GM19328 (cell line): ENCODE measurements around the gene CD79B.
"Not testable (repeated sequence)": the region's sequence is repeated elsewhere in the genome, so short reads cannot be mapped to it uniquely, and the experiment has no call there.

Source experiments
- ATAC-seq: cut with Tn5 transposase; IDR thresholded peaks from one replicate; pipeline ENCODE4 v1.9.1; 2021; ENCODE audit warnings: mild to moderate bottlenecking, moderate library complexity; ENCODE audit not compliant: unreplicated experiment

CD79B gene

DNA sequence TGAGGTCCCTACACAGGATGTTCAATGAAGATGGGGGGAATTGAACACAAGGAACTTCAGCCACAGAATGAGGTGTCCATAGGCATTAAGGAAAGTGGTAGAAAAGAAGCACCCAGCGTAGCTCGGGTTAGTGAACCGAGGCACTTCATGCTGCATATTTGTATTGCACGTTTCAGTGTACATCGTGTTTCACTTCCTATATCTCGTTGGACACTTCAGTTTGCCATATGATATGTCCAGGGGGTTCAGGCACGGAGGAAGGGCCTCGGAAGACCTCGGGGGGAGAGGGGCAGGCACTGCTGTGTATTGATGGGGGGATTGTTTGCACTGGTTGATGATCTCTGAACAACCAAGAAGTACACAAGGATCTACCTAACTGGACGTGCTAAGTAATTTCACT lies 16.4 kb downstream of the CD79B start:
- not testable (repeated sequence) for ATAC-seq

DNA sequence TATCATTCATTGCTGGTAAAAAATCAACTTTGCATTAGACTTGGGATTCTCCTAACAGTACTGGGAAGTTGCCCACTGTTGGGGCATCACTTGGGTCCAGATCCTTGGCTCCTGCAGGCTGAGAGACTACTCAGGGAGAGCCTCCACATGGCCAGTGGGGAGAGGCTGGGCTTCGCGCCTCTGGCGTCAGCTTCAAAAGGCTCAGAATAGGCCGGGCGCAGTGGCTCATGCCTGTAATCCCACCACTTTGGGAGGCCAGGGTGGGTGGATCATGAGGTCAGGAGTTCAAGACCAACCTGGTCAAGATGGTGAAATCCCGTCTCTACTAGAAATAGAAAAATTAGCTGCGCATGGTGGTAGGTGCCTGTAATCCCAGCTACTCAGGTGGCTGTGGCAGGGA lies 17.7 kb downstream of the CD79B start:
- ATAC-seq, result no peak

DNA sequence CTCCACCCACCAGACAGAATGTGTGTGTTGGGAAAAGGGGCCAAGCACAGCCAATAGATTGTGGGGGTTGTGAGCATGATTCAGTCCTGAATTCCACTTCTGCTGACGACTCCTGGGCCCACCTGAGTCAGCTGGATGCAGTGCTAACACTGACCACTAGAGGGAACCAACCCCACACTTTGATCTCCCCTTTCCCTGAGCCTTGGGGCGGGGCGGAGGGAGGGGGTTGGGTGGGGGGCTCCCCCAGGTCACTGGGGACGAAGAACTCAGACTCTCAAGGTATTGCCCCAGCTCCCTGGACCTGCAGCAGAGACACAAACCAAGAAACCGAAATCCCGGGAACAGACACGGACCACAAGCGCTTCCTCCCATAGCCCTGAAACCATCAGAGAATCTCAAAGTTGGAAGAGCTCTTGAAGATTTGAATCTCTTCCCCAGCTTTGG lies 20.5 kb downstream of the CD79B start:
- ATAC-seq, result no peak

DNA sequence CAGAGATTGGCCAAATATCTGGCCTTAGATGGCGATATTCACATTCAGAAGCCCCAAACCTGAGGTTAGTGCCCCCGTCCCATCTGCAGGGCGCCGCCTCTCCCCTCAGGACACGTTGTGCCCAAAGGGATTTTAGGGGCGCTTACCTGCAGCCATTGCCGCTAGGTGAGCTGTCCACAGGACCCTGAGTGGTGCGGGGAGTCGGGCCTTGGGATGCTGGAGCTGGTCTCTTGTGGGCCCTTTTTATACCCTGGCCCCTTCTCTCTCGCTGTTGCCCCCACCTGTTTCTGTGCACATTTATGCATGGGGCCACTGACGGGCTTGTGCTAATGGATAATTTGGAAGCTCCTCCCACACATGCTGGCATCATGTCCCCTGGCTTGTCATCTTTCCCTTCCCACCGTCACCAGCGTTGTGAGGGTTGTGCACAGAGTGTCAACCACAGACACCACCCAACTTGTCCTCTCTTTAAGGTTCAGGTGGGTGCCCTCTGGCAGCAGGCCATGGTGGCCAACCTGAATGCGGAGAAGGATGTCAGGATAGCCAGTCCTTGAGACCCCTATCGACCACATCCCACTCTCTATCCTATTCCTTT lies 21.0 kb downstream of the CD79B start, which contains the start of gene CSHL1:
Gene CSHL1, minus strand, starts transcription at position 218 of the 595 bp plus-strand sequence. Its CDS starts 62 bp downstream, at position 156.
- no peak for ATAC-seq

DNA sequence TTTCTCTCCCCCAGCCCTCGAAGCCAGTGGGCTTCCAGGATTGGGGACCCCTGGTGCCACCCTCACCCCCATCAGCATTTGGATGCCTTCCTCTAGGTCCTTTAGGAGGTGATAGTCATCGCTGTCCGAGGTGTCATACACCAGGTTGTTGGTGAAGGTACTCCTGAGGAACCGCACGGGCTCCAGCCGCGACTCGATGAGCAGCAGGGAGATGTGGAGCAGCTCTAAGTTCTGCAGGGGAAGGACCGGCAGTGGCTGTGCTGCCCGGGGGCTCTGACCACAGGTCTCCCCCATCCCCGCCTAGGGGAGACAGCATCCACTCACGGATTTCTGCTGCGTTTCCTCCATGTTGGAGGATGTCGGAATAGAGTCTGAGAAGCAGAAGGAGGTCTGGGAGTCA lies 22.0 kb downstream of the CD79B start:
- ATAC-seq, result no peak

DNA sequence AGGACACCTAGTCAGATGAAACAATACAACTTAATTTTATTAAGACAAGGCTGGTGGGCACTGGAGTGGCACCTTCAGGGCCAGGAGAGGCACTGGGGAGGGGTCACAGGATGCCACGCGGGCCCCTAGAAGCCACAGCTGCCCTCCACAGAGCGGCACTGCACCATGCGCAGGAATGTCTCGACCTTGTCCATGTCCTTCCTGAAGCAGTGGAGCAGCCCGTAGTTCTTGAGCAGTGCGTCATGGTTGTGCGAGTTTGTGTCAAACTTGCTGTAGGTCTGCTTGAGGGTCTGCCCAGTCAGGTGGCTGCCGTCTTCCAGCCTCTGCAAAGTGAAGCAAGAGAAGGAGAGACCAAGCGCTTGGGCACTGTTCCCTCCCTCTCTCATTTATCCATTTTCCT lies 22.5 kb downstream of the CD79B start:
- not testable (repeated sequence) for ATAC-seq

DNA sequence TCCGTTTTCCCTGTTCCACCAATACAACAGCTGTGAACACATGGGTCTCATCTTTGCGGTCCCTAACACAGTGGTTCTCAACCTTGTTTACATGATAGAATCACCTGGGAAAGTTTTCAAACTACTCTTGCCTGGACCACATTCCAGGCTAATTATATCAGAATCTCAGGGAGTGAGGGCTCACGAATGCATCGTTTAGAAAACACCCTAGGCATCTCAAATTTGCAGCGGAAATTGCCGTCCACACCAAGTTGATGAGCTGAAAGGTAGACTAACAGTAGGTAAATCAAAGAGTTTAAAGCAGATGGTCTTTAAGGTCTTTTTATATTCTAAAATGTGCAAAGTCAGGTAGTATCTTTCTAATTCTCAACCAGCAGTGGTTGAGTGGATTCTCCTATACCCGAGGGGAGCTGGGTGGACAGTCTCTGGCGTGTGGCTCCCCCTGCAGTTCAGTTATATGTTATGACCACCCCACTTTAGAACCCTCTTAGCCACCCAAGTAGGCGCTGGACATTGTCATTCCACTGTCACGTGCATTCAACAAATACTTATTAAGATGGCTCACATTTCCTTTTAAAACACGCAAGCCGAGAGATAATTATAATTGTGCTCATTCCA lies 24.9 kb downstream of the CD79B start:
- not testable (repeated sequence) for ATAC-seq

DNA sequence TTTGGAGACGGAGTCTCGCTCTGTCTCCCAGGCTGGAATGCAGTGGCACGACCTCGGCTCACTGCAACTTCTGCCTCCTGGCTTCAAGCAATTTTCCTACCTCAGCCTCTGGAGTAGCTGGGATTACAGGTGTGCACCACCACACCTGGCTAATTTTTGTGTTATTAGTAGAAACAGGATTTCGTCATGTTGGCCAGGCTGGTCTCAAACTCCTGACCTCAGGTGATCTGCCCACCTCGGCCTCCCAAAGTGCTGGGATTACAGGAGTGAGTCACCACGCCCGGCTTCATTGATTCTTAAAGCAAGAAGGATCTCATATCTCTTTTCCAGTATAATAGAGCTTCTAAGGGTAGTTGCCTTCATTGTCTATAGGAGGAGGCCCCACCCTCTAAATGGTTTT lies 27.3 kb downstream of the CD79B start:
- not testable (repeated sequence) for ATAC-seq

DNA sequence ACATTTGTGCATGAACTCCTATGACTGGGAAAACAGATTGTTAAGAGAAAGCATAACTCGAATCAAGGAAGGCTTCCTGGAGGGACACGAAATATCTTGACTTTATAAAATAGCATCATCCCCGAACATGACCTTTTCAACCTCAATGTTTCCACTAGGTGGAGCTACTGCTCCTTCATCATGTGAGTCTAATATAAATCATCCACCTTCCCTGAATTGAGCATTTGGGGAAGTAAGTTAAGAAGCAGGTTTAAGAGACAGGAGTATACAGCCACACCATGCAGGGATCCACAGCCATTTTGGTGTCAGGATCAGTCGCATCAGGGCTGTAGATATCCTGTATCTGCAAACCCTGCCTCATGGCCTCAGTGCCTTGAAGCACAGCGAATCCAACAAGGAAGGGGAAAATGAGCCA lies 28.3 kb downstream of the CD79B start:
- ATAC-seq, result not testable (repeated sequence)

DNA sequence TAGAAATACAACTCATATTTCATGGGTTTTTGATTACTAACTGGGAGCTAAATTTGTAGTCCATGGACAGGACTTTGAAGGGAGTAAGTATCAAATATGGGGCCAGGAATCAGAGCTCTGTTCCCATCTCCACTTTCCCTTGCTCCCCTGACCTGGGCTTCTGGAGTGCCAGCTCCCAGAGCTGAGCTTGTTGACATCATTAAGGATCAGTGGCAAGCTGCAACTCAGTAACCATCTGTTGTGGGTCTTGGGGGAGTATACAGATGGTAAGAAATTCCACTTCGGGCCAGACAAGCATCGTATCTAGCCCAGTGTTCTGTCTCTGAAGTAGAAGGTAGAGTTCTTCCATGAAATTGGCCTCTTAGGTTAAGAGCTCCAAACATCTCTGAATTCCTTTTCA lies 30.2 kb downstream of the CD79B start:
- ATAC-seq, result not testable (repeated sequence)

DNA sequence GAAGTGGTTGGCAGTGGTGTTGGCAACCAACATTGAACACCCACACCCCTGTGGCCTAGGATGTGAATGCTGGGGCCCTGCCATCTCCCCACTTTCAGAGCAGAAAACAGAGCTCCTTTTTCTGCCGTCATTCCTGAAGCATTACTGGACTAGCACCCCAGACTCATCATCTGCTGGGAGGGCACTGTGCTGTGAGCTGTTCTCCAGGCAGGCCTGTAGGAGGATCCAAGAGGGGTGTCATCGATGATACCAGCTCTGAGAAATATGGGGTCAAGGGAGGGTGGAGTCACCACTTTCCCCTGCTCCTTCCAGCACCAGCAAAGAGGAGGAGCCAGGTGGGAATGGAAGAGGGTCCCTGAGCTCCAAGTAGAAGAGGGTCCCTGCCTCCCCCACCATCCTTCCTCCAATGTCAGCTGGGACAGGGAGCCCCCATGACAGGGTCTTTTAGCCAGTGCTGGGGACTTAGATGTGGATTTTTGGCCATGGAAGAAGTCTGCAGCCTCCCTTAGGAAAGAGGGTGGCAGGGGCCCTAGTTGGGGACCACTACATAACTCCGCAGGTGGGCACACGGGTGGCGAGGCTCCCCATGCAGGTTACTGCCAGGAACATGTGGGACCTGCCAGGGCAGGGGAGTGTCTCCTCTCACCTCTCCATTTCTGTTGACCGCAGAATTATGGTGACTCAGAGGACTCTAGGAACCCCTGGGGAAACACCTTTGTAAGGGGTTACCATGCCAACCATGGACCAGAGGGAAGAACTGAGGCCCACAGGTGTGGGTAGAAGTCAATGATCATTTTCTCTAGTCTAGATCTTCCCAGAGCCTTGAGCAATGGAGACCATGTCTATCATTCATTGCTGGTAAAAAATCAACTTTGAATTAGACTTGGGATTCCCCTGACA lies 33.0 kb downstream of the CD79B start:
- ATAC-seq, result not testable (repeated sequence)

DNA sequence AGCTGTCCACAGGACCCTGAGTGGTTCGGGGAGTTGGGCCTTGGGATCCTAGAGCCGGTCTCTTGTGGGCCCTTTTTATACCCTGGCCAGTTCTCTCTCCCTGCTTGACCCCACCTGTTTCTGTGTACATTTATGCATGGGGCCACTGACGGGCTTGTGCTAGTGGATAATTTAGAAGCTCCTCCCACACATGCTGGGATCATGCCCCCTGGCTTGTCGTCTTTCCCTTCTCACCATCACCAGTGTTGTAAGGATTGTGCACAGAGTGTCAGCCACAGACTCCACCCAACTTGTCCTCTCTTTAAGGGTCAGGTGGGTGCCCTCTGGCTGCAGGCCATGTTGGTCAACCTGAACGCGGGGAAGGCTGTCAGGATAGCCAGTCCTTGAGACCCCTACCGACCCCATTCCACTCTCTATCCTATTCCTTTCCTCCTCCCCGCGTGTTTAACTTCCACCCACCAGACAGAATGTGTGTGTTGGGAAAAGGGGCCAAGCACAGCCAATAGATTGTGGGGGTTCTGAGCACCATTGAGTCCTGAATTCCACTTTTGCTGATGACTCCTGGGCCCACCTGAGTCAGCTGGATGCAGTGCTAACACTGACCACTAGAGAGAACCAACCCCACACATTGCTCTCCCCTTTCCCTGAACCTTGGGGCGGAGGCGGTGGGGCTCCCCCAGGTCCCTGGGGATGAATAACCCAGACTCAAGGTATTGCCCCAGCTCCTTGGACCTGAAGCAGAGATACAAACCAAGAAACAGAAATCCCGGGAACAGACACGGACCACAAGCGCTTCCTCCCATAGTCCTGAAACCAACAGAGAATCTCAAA lies 35.4 kb downstream of the CD79B start, which contains the start of gene CSH1:
Gene CSH1, minus strand, starts transcription at position 51 of the 831 bp plus-strand sequence. CDS start 63 bp downstream, outside the sequence.
- not testable (repeated sequence) for ATAC-seq

DNA sequence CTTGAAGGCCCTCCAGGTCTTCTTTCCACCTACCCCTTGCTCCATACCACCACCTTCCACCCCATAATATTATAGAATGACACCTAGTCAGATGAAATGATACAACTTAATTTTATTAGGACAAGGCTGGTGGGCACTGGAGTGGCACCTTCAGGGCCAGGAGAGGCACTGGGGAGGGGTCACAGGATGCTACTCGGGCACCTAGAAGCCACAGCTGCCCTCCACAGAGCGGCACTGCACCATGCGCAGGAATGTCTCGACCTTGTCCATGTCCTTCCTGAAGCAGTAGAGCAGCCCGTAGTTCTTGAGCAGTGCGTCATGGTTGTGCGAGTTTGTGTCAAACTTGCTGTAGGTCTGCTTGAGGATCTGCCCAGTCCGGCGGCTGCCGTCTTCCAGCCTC lies 37.3 kb downstream of the CD79B start:
- ATAC-seq, result not testable (repeated sequence)

DNA sequence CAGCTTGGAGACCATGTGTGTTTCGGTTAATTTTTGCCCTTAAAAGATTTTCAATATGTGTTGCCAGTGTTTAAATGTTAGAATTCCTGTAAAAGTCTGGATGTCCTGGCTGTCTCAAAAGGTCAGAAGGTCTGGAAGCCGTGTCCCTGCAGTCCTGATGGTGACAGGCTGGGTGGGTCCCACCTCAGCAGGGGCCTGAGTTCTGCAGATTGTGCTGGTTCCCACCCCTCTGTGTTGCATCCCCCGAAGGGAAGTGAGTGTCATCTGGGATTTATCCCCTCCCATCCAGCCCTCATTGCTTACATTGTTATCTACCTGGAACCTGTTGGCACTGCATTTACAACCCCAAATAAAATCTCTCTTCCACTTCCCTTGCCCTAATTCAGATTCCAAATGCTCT lies 38.1 kb downstream of the CD79B start:
- not testable (repeated sequence) for ATAC-seq

DNA sequence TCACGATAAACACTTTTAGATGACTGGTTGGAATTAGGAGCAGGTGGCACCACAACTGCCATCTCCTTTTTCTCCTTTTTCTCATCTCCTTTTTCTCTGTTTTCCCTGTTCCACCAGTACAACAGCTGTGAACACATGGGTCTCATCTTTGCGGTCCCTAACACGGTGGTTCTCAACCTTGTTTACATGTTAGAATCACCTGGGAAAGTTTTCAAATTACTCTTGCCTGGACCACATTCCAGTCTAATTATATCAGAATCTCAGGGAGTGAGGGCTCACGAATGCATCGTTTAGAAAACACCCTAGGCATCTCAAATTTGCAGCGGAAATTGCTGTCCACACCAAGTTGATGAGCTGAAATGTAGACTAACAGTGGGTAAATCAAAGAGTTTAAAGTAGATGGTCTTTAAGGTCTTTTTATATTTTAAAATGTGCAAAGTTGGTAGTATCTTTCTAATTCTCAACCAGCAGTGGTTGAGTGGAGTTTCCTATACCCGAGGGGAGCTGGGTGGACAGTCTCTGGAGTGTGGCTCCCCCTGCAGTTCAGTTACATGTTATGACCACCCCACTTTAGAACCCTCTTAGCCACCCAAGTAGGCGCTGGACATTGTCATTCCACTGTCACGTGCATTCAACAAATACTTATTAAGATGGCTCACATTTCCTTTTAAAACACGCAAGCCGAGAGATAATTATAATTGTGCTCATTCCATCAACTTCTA lies 39.7 kb downstream of the CD79B start:
- ATAC-seq, result not testable (repeated sequence)

DNA sequence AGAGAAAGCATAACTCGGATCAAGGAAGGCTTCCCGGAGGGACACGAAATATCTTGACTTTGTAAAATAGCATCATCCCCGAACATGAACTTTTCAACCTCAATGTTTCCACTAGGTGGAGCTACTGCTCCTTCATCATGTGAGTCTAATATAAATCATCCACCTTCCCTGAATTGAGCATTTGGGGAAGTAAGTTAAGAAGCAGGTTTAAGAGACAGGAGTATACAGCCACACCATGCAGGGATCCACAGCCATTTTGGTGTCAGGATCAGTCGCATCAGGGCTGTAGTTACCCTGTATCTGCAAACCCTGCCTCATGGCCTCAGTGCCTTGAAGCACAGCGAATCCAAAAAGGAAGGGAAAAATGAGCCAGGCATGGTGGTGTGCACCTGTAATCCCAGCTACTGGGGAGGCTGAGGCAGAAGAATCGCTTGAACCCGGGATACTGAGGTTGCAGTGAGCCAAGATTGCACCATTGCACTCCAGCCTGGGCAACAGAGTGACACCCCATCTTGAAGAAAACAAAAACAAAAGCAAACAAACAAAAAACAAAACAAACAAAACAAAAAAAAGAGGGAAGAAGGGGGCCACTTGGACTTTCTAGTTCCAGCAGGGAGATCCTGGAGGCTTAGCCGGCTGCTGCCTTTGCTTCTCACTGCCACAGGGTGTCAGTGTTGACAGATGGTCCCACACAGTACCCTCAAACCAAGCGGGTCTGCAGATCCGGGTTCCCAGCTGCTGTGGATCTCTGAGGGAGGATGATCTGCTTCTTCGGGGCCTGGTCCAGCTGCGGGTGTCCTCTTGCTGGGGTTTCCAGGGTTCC lies 42.9 kb downstream of the CD79B start:
- not testable (repeated sequence) for ATAC-seq

DNA sequence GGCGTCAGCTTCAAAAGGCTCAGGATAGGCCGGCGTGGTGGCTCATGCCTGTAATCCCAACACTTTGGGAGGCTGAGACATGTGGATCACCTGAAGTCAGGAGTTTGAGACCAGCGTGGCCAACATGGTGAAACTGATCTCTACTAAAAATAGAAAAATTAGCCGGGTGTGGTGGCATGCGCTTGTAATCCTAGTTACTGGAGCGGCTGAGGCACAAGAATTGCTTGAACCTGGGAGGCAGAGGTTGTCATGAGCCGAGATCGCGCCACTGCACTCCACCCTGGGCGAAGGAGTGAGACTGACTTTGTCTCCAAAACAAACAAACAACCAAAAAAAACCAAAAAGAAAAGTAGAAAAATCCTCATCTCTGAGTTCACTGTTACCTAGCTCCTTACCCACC lies 47.0 kb downstream of the CD79B start:
- ATAC-seq, result not testable (repeated sequence)

DNA sequence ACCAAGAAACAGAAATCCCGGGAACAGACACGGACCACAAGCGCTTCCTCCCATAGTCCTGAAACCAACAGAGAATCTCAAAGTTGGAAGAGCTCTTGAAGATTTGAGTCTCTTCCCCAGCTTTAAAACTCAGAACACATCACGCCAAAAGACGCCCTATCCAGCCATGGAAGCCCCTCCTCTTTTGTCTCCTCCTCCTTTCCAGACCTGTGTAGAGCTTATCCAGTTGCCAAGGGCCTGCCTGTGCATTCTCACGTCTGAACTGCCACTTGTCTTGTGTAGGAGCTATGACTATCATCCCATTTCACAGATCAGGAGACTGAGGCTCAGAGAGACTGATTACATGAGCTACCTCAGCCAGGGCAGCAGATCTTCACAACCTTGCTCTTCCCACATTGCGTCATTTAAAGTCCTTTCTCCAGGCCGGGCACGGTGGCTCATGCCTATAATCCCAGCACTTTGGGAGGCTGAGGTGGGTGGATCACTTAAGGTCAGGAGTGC lies 49.5 kb downstream of the CD79B start:
- ATAC-seq, result not testable (repeated sequence)
